Hepatocyte (in vitro differentiated cells): ENCODE data around the gene THSD4.

Experiments used
- EZH2 ChIP-seq: fragments of 200-600 bp; sonication (generic); IDR thresholded peaks from 2 replicates; pipeline ENCODE4 v1.6.1; 2016; ENCODE audit warnings: antibody characterized with exemption, mild to moderate bottlenecking, borderline replicate concordance
- EZH2phosphoT487 ChIP-seq: fragments of 200-600 bp; sonication (generic); IDR thresholded peaks from one replicate; pipeline ENCODE4 v1.6.1; 2018; ENCODE audit warnings: antibody characterized with exemption, mild to moderate bottlenecking, low read depth, moderate library complexity; ENCODE audit not compliant: unreplicated experiment, severe bottlenecking
- TF ChIP-seq, protein P1 (sequence below): fragments of 200-600 bp; sonication (generic); IDR thresholded peaks from 2 replicates; pipeline ENCODE4 v1.5.1; 2016; ENCODE audit warnings: antibody characterized with exemption, mild to moderate bottlenecking; ENCODE audit not compliant: poor library complexity

GRCh38 chr15:71185706-71186105 lies 70.4 kb downstream of the THSD4 start:
- TF ChIP-seq, protein P1, sequence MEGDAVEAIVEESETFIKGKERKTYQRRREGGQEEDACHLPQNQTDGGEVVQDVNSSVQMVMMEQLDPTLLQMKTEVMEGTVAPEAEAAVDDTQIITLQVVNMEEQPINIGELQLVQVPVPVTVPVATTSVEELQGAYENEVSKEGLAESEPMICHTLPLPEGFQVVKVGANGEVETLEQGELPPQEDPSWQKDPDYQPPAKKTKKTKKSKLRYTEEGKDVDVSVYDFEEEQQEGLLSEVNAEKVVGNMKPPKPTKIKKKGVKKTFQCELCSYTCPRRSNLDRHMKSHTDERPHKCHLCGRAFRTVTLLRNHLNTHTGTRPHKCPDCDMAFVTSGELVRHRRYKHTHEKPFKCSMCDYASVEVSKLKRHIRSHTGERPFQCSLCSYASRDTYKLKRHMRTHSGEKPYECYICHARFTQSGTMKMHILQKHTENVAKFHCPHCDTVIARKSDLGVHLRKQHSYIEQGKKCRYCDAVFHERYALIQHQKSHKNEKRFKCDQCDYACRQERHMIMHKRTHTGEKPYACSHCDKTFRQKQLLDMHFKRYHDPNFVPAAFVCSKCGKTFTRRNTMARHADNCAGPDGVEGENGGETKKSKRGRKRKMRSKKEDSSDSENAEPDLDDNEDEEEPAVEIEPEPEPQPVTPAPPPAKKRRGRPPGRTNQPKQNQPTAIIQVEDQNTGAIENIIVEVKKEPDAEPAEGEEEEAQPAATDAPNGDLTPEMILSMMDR, result no peak
- TF ChIP-seq EZH2 (no peak), EZH2phosphoT487 (no peak)
